ENCODE results near the gene MPIG6B.
A peak's percentile ranks its signal among the peaks of the same experiment; 100 is the strongest.
"Not testable (repeated sequence)": the region's sequence is repeated elsewhere in the genome, so short reads cannot be mapped to it uniquely, and the experiment has no call there.

Gene MPIG6B

DNA sequence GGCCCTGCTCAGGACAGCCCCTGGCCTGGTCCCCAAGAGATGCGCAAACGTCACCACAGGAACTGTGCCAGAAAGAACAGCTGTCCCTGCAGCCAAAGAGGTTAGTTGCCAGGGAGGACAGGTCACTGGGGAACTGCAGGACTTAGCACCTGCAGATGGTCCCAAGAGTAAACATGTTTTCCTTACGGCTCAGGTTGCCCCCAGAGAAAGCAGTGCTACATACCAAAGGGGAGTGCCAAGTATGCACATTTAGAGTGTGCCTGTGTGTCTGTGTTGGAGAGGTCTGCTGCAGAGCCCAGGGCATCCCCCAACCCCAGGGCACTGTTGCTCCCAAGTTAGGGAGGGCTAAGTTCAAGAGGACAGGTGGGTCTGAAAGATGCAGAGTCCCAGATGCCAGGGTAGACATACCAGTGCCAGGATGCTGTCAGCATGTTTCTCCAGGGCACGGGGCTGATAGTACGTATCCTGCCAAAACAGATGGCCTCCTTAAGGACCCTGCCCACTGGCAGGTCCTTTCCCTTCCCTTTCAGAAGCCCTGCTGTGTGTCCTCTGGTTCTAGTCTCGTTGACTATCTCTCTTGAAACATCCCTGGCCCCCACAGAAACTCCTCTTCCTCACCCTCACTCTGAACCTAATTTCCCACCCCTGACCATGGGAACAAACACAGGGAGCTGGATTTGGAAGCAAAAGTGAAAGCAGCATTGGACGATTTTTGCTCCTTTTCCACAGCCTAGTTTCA lies 21.3 kb upstream of the MPIG6B start:
- no peak for DNase-seq

DNA sequence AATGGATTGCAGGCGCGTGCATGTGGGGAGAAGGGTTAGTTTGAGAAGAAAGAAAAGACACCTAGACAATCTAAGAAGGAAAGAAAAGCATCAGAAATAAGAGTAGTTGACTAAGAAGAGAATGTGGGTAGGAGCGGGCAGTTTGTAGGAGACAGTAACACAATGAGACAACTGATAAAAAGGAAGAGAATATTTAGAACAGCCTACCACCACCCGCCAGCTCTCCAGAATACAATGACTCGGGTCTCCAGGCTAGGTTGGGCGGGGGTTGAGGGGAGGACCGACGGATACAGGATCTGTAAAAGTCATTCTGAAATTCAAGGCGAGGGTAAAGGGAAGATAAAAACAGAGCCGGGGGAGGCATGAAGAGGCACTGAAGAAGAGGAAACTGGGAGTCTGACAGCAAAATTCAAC lies 20.8 kb upstream of the MPIG6B start:
- DNase-seq = peak in 1 of 2 donors; percentile 46

DNA sequence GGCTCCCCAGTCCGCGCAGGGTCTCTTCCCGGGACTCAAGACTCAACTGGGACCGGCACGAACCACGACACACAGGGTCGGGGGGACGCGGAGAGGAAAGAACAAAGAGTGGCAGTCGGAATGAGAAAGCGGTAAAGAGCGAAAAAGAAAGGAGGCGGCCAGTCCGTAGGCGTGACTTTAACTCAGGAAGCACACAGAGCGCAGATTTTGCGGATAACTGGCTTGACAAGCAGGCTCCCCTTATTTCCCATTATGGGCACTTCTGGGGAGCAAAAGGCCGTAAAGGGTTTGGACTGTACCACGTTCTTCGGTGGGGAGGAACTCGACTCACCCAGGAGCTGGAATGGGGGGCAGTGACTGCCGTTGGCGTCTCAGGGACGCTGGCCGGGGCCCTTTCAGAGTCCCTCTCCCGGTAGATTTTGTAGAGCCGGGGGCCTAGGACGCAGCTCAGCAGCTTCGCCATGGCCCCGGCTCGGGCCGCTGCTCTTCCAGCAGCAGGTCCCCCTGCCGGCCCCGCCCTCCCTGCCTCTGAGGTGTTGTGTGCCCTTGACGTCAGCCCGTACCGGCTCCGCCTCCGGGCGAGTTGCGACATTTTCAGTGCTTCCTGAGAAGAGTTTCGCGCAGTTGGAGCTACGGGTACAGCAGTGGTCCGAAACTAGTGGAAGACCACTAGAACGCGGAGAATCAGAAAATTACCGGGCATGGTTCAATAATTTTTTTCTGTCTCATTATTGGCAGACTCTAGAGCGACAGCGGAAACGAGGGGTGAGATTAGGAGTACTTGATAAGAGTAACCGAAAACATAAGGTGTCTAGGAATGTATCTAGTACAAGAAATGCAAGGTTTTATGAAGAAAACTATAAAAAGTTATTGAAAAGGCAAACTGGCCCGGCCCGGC lies 20.1 kb upstream of the MPIG6B start, which contains the start of gene ABHD16A:
TSS of gene ABHD16A (minus strand) at position 506 of the 898 bp plus-strand sequence. CDS start at position 463, 43 bp downstream.
- peak; percentile 97 to 98 for DNase-seq

DNA sequence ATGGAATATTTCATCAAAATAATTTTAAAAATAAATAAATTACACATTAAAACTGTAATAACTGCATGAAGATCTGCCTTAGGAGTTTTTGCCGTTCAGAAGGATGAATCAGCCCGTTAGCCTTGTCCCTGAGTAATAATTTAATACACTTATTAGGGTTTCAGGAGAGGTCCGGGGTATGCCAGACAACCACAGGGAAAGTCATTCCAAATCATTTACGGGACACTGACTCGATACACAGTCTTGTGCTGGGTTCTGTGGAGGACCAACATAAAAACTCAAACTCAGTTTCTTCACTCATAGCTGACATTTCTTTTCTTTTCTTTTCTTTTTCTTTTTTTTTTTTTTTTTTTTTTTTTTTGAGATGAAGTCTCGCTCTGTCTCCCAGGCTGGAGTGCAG lies 17.2 kb upstream of the MPIG6B start:
- DNase-seq = no peak

DNA sequence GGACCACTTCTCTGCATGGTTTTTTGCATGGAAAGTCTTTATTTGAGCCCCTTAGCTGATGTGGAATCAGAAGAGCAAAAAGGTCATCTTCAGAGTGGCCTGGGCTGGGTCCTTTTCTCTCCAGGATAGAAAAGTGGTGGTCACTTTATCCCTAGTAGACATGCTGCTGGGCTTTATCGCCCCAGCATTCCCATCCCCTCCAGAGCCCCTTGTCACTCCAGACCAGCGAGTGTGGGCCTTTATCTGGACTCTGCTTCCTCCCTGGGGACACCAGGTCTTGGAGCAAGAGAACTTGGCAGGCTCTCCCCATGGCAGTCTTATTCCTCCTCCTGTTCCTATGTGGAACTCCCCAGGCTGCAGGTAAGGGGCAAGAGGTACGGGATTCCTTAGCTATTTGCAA lies 16.6 kb upstream of the MPIG6B start, which contains the start of gene LY6G6F:
TSS of gene LY6G6F (plus strand) at position 268 of the 400 bp plus-strand sequence. CDS start at position 309, 41 bp downstream.
- no peak for DNase-seq

DNA sequence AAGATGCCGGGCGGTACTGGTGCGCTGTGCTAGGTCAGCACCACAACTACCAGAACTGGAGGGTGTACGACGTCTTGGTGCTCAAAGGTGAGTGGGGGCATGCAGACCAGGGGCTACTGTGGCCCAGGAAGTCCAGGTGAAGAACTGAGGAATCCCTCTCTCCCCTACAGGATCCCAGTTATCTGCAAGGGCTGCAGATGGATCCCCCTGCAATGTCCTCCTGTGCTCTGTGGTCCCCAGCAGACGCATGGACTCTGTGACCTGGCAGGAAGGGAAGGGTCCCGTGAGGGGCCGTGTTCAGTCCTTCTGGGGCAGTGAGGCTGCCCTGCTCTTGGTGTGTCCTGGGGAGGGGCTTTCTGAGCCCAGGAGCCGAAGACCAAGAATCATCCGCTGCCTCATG lies 15.5 kb upstream of the MPIG6B start:
- DNase-seq = no peak

DNA sequence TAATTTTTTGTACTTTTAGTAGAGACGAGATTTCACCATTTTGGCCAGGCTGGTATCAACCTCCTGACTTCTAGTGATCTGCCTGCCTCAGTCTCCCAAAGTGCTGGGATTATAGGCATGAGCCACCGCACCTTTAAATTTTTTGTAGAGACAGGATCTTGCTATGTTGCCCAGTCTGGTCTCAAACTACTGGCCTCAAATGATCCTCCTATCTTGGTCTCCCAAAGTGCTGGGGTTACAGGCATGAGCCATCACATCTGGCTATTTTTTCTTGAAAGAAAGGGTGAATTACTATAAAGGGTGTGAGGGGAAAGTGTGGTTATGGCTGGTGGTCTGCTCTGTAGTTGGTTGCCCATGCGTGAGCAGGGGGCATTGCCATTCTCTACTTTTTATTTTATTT lies 14.9 kb upstream of the MPIG6B start:
- DNase-seq = no peak

DNA sequence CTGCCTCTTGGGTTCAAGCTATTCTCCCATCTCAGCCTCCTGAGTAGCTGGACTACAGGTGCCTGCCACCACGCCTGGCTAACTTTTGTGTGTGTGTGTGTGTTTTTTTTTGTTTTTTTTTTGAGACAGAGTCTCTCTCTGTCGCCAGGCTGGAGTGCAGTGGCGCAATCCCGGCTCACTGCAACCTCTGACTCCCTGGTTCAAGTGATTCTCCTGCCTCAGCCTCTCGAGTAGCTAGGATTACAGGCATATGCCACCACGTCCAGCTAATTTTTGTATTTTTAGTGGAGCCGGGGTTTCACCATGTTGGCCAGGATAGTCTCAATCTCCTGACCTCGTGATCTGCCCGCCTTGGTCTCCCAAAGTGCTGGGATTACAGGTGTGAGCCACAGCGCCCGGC lies 14.0 kb upstream of the MPIG6B start:
- DNase-seq = not testable (repeated sequence)

DNA sequence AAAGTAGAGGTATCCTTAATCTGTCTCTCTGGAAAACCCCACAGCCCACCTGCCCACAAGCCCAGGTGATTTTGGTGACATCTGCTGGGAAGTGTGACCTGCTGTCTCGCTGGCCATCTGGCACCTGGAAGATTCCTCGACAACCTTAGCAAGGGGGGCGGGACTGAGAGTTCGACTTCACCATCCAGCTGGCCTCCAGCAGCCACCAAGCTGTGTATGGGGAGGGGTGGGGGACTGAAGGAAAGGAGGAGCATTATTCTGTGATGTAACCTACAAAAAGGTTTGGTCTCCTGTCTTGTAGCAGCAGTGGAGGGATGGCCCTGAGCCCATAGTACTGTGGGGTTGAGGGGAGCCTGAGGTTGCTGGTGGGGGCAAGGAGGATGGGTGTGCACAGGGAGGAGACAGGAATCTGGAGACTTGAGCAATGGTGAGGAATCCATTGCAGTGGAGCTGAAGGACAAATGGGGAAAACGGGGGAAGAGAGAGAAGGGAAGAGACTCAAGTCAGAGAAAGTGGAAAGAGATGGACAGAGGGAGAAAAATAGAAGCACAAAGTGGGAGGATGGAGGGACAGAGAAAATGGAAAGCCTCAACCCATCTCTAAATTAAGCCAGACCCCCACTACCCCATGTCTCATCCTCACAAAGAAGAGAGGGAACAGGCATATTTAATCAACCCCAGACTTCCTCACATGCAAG lies 12.5 kb upstream of the MPIG6B start:
- DNase-seq = no peak

DNA sequence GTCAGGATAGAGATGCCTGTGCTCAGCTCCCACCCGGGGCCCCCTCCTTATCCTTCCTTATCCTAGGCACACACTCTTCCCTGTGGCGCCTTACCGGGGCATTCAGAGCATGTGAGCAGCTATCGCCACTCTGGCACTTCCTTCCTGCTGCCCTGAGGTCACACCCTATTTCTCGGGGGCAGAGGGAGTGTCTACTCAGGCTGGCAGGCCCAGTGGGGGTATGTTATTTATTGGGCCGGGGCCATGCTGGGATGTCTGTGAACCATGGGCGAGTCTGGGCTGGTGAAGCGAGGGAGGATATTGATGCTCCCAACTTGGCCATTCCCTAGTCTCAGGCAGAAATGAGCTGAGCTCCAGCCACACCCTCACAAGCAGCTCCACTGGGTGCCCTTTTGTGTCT lies 11.9 kb upstream of the MPIG6B start:
- no peak for DNase-seq

DNA sequence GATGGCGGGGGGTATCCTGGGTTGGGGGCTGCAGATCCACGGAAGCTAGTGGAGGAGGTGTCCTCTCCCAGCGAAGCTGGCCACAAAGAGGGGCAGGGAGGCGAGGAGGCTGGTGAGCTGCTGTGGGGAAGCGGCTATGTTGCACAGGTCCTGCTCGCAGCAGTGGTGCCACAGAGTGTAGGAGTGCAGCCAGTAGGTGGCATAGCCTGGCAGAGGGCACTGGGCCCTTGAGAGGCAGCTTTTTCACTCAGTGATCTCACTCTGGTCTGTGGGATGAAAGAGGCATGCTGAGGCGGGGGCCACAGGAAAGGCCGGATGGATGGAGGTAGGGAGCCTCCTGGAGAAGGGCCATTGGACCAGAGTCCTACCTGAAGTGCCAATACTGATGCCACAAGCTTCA lies 10.9 kb upstream of the MPIG6B start:
- DNase-seq = no peak

DNA sequence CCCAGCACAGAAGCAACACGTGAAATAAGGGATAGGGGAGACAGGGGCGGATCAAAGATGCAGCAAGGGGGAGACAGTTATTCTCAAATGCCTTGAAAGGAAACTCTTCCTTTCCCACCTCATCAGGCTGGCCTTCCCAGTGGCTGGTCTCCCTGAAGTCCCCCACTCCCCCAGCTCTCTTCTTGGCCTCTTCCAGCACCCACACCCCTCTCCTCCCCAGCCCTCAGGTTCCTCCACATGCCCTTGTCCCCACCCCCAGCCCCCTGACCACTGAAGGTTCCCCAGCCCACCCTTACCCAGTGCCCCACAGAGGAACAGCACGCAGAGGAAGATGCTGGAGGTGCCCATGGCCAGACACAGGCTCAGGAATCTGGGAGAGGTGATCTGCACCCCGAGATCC lies 9.7 kb upstream of the MPIG6B start:
- no peak for DNase-seq

DNA sequence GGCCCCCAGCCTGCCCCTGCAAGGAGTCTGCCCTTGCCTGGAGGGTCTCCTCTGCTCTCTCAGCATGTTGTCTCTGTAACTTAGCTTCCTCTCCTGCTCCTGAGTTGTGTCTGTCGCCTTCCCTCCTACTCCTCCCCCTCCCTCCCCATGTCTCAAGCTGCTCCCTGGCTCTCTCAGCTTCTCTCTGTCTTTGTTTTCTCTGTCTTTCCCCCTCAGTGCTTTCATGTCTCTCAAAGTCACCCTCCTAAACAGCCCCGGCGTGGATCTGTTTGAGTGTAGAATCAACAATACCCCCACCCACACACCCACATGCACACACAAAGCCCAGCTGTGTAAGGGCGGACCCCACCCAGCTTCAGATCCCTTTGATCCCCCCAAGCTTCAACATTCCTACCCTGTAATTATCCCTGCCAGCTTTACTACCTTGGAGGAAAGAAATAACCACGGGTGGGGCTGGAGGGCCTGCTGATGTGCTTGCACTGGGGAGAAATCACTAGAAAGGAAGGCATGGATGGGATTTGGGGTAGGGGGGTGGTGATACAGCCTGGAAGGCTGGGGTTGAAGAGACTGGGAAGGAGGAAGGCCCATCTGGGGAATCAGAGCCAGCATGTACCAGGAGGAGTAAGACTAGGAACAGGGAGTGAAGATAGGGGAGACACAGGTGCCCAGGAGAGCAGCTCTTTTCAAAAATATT lies 9.0 kb upstream of the MPIG6B start:
- no peak for DNase-seq

DNA sequence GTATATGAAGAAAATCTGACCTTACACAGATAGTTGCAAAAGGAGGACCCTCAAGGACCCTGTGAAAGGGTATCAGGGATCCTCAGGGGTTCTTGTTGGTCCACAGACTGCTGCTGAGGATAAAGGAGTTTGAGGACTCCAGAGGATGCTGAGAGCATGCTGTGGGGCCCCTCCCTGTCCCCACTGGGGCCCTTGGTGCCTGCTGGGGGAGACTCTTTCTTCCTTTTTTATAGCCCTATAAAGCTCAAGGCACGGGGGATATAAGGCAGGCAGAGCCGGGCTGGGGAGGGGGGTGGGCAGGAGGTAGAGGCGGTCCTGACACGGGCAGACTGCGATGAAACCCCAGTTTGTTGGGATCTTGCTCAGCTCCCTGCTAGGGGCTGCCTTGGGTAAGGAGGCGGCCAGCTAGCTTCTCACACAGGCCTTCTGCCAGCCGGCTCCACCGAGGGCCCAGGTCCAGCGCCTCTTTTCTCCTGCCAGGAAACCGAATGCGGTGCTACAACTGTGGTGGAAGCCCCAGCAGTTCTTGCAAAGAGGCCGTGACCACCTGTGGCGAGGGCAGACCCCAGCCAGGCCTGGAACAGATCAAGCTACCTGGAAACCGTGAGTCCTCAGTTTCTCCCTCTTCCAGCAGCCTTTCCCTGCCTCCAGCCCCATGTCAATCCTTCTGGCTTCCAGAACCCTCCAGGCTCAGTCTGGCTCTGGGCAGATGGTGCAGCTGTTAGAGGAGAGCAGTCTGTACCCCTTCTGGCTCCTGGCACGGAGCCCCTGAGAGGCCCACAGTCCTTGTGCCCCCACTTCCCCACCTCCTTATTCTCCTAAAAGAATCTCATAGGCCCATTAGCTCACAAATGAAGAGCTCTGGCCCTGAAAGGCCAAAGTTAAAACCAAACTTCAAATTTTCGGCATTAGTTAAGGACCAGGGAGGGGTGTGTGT lies 7.9 kb upstream of the MPIG6B start, which contains the start of gene LY6G6D:
TSS of gene LY6G6D (plus strand) at position 327 of the 937 bp plus-strand sequence. CDS start at position 335, 8 bp downstream.
- DNase-seq = no peak

DNA sequence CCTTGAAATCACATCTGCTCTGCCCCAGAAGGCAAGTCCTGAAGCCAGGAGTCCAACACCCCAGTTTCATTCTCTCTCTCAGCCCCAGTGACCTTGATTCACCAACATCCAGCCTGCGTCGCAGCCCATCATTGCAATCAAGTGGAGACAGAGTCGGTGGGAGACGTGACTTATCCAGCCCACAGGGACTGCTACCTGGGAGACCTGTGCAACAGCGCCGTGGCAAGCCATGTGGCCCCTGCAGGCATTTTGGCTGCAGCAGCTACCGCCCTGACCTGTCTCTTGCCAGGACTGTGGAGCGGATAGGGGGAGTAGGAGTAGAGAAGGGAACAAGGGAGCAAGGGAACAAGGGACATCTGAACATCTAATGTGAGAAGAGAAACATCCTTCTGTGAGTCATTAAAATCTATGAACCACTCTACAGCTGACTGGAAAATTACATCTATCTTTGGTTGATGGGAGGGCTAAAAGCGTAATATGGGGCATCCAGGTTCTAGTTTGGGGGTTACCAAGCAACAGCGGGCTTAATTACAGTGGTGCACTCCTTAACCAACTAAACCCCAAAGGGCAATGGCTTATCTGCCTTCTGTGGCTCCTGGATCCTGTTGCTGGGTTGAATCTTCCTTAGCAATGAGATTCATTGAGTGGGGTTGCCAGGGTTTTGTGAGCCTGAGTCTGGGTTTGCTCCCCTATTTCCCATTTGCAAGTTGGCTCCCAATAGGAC lies 5.5 kb upstream of the MPIG6B start:
- DNase-seq = no peak

DNA sequence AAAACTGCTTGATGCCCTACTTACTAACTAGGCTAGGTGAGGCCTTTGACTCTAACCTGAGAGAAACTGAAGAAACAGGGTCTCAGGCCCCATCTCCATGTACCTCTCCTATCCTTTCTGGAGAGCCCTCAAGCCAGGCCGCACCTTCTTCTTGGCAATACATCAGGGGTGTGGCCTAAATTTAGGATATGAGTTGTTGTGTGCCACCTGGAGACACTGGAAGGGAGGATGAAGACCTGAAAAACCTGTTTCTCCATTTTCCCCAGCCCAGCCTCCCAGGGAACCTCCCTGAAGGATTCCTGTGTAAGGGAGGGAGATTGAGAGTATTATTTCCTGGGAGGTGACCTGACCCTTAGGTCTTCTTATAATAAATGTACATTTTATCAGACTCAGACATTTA lies 4.9 kb upstream of the MPIG6B start:
- DNase-seq = no peak

DNA sequence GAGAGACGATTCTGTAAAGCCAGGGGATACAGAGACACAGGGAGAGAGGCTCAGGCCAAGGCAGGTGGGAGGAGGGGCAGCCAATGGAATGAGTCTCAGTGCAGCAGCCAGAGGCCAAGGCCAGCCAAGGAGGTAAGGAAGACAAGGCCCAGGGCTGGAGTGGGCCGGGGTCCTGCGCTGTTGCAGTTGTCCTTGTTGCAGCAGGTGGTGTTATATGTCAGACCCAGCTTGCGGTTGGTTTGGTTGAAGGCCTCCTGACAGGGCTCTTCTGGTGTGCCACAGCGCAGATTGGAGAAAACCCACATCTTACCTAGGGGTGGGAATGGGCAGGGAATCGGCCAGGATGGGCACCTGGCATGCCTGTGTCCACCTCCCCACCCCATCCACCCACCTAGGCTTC lies 4.2 kb upstream of the MPIG6B start:
- DNase-seq = no peak

DNA sequence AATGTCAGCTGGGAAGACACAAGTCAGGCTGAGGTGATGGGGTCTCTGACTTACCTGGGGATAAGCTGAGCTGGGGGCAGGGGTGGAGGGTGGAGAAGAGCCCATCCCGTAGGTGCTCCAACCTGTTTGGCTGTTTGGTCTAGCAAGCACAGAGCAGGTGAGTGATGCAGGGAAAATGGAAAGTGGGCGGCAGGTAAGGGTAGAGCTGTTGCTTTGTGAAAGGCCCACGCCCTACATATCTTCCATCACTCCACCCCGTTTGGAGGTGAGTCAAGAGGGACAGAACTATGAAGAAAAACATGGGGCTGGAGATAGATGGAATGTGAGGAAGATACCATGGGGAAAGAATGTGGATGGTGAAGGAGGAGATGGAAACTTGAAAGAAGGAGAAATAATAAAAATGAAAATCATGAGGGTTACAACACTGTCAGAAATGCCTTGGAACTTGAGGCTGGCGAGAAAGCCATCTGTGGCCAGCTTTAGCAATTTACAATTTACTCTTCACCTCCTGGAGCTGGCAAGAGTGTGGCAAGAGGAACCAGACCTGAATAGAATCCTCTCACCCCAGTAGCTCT lies 2.9 kb upstream of the MPIG6B start:
- DNase-seq = no peak

DNA sequence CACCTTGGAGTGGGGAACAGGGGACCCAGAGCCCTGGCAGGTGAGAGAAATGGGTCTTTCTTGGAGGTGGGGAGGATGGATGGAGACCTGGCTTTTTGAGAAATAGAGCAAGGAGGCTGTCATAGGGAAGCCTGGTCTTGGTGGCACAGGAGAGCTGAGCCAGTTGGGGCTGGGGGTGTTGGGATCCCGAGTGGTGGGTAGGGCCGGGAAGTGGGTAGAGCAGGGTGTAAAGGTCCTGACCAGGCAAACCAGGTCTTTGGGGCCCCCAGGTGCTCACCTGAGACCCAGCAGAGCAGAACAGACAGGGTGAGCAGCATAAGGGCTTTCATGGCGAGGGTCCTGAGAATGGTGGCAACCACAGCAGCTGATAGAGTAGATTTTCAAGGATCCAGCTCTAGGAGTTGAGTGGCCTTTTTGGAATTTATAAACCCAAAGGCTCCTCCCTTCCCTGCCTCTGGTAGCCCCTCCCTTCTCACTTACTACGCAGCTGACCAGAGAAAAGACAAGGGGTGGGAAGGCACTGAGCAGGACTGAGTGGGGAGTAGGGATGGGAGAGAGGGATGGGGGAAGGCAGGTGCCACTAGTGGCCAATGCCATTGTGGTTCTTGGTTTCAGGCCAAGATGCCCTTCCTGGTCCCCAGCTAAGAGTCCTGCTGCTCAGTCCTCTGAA lies 1.7 kb upstream of the MPIG6B start, which contains the start of gene LY6G6C:
TSS of gene LY6G6C (minus strand) at position 396 of the 670 bp plus-strand sequence. CDS start at position 329, 67 bp downstream.
- DNase-seq = no peak

DNA sequence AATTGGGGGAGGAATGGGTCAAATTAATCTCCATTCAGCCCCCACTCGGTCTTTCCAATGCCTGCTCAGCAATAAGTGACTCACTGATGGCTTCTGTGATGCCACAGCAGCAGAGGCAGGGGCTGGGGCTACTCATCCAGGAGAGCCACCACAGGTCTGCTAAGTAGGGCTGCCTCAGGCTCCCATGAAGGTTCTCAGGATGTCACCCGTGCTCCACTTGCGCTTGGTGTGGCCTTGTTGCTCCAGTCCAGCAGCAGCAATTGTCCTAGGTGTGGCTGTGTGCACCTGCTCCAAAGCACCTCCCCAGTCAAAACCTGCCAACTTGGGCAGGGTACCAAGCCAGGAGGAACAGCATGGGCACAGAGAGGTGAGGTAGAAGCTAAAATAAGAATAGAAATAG lies 1.0 kb upstream of the MPIG6B start:
- no peak for DNase-seq
